Transverse colon (tissue), 4 donors: ENCODE data around the gene DIPK1A. TPM values are rescaled to one million over a fixed set of nuclear protein-coding genes. Genes with fewer than 3 reads are reported as not detected.
"Not testable (repeated sequence)": the region's sequence is repeated elsewhere in the genome, so short reads cannot be mapped to it uniquely, and the experiment has no call there.

ENCODE experiments used
- DNase-seq: peaks from one replicate; pipeline ENCODE4 v3.0.0-alpha.2; 2019
- H3K27ac ChIP-seq, 4 donors: fragments of 200-600 bp; sonication (generic); 2 replicates each; pipeline ENCODE4 v1.5.1; 2016 to 2018; ENCODE audit warnings: inconsistent platforms in 4 of 4
- H3K27me3 ChIP-seq: fragments of 200-600 bp; sonication (generic); 2 replicates; pipeline ENCODE4 v1.5.1; 2017; ENCODE audit warnings: inconsistent platforms
- H3K36me3 ChIP-seq, 4 donors: fragments of 200-600 bp; sonication (generic); 2 replicates each; pipeline ENCODE4 v1.5.1; 2017 to 2019; ENCODE audit warnings: inconsistent platforms in 4 of 4
- H3K4me1 ChIP-seq, 4 donors: fragments of 200-600 bp; sonication (generic); 2 replicates each; pipeline ENCODE4 v1.5.1; 2017 to 2020; ENCODE audit warnings: inconsistent platforms in 4 of 4
- H3K4me3 ChIP-seq, 4 donors: fragments of 200-600 bp; sonication (generic); 1 replicate in 1 of 4; 2 replicates in 3 of 4; pipeline versions ENCODE4 v1.5.1 to v1.6.1; 2017 to 2019; ENCODE audit warnings: inconsistent platforms in 4 of 4
- H3K9me3 ChIP-seq, 2 donors: fragments of 200-600 bp; sonication (generic); 2 replicates each; pipeline ENCODE4 v1.5.1; 2017 to 2019; ENCODE audit warnings: inconsistent platforms in 2 of 2
- EP300 ChIP-seq: sonication (generic); formaldehyde crosslinking; IDR thresholded peaks from one replicate; pipeline ENCODE4 v1.6.1; 2017; ENCODE audit warnings: antibody characterized with exemption, low read depth
- POLR2A ChIP-seq: fragments of 450-650 bp; IDR thresholded peaks from one replicate; pipeline ENCODE4 v1.6.1; 2016; ENCODE audit warnings: antibody characterized with exemption, mild to moderate bottlenecking, moderate library complexity
- POLR2AphosphoS5 ChIP-seq, 3 donors: sonication (generic); formaldehyde crosslinking; IDR thresholded peaks; one replicate each; pipeline ENCODE4 v1.6.1; 2016; ENCODE audit warnings: antibody characterized with exemption in 3 of 3
- WGBS, 2 donors: methylation state at CpG; one replicate each; pipeline ENCODE4 v1.1.5; 2018; ENCODE audit warnings: low coverage in 1 of 2; 5-methylcytosine and 5-hydroxymethylcytosine counted together
- in situ Hi-C, 4 donors: fragments of 200-750 bp; cut with MboI; loops; one replicate each; pipeline versions ENCODE4 v1.15.0 to v1.15.1; 2017; ENCODE audit warnings: low sequenced_read_pairs in 3 of 4, low pct_ligation_motif_present in 1 of 4, low pct_unique_long_range_greater_than_20kb in 1 of 4
- intact Hi-C: fragments of 100-400 bp; cut with DNase I; formaldehyde crosslinking; loops from one replicate; pipeline ENCODE4 v1.15.1; 2023; ENCODE audit warnings: low total_unique reads
- total RNA-seq, 4 donors: library from RNA; depleted of rRNA; stranded (reverse); fragments of >200 nt; gene quantifications; one replicate each; pipeline ENCODE4 v1.1.0, GENCODE V29; 2016
- TF ChIP-seq, protein P1 (sequence below), 5 experiments: fragments of 200-600 bp in 3 of 5; fragments of 450-650 bp in 2 of 5; sonication (generic) in 3 of 5; IDR thresholded peaks; 1 replicate in 2 of 5; 2 replicates in 3 of 5; pipeline ENCODE4 v1.5.1; 2016 to 2017; ENCODE audit warnings: antibody characterized with exemption in 5 of 5, inconsistent platforms in 3 of 5, mild to moderate bottlenecking in 2 of 5, moderate library complexity in 1 of 5

The DIPK1A gene
- total RNA-seq, 4 donors from 2014 or later = 6.0 to 17.9 (median 11.2) TPM

DNA sequence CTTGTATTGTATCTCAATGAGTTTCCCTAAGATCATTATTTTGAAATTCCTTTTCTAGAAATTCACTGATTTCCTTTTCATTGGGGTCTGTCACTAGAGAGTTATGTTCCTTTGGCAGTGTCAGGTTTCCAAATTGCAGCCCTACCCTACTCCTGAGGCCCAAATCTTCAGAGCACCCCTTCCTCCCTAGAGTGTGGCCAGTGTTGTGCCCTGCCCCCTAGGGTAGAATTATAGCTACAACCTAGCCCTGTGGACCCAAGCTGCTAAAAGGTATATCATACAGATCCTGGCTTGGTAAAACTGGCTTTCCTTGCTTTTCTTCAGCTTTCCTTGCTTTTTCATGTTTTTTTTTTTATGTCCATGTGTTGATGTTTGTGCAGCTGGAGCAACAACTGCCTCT, 60.7 kb downstream of the DIPK1A start:
- DNase-seq = no peak
- in situ Hi-C loops = no loop called here
- Histone ChIP-seq H3K27ac (no peak overlapping the region), H3K27me3 (no peaks in the 10 kb centered on the region), H3K9me3 (no peaks in the 10 kb centered on the region), H3K4me3 (no peak overlapping the region), H3K4me1 (no peaks in the 10 kb centered on the region), H3K36me3 (no peaks in the 10 kb centered on the region)
- TF ChIP-seq EP300 (no peak), POLR2AphosphoS5 (IDR thresholded peaks at IDR 0.05) (no peak), POLR2A (no peak)
- TF ChIP-seq, protein P1, sequence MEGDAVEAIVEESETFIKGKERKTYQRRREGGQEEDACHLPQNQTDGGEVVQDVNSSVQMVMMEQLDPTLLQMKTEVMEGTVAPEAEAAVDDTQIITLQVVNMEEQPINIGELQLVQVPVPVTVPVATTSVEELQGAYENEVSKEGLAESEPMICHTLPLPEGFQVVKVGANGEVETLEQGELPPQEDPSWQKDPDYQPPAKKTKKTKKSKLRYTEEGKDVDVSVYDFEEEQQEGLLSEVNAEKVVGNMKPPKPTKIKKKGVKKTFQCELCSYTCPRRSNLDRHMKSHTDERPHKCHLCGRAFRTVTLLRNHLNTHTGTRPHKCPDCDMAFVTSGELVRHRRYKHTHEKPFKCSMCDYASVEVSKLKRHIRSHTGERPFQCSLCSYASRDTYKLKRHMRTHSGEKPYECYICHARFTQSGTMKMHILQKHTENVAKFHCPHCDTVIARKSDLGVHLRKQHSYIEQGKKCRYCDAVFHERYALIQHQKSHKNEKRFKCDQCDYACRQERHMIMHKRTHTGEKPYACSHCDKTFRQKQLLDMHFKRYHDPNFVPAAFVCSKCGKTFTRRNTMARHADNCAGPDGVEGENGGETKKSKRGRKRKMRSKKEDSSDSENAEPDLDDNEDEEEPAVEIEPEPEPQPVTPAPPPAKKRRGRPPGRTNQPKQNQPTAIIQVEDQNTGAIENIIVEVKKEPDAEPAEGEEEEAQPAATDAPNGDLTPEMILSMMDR (IDR thresholded peaks at IDR 0.05) = no peak
- intact Hi-C loops = no loop called here

GRCh38 chr1:92899780-92900179, 61.5 kb downstream of the DIPK1A start:
- TF ChIP-seq POLR2AphosphoS5 (IDR thresholded peaks at IDR 0.05) (no peak), EP300 (no peak), POLR2A (no peak)
- TF ChIP-seq, protein P1 (IDR thresholded peaks at IDR 0.05) = no peak
- intact Hi-C loops = no loop called here
- no peak overlapping the region for H3K4me3 ChIP-seq

GRCh38 chr1:92898053-92898452, 63.2 kb downstream of the DIPK1A start:
- H3K4me1 ChIP-seq, H3K36me3 ChIP-seq, intact Hi-C loops, H3K27ac ChIP-seq, H3K4me3 ChIP-seq, DNase-seq, H3K9me3 ChIP-seq, in situ Hi-C loops, H3K27me3 ChIP-seq: not testable (repeated sequence)
- 74% methylated on average over 2 of the region's 2 CpGs; no CpG with 5 or more reads in 1 of the 2 donors for WGBS, 2 donors

More at GRCh38 chr1:92899780-92900179, 61.5 kb downstream of the DIPK1A start:
- no peaks in the 10 kb centered on the region for H3K36me3 ChIP-seq
- no peak overlapping the region for H3K27ac ChIP-seq
- in situ Hi-C loops = no loop called here
- no peaks in the 10 kb centered on the region for H3K9me3 ChIP-seq
- no peak for DNase-seq
- no peaks in the 10 kb centered on the region for H3K27me3 ChIP-seq
- H3K4me1 ChIP-seq = no peaks in the 10 kb centered on the region

- intact Hi-C loops = no loop called here
These were observed 73.8 kb downstream of the DIPK1A start for GRCh38 chr1:92887465-92887864.

More at GRCh38 chr1:92887465-92887864, 73.8 kb downstream of the DIPK1A start:
- no peaks in the 10 kb centered on the region for H3K27me3 ChIP-seq
- no peak overlapping the region for H3K27ac ChIP-seq
- H3K4me1 ChIP-seq = peaks cover 0 to 15% (median 3%) of the 10 kb centered on the region in 4 donors
- DNase-seq = no peak
- no peaks in the 10 kb centered on the region for H3K36me3 ChIP-seq
- in situ Hi-C loops = no loop called here
- no peak overlapping the region for H3K4me3 ChIP-seq
- no peaks in the 10 kb centered on the region for H3K9me3 ChIP-seq
- 90 to 100% methylated on average over 2 of the region's 2 CpGs for whole genome bisulfite sequencing, 2 donors
- TF ChIP-seq POLR2A (no peak), EP300 (no peak), POLR2AphosphoS5 (IDR thresholded peaks at IDR 0.05) (no peak)
- TF ChIP-seq, protein P1 (IDR thresholded peaks at IDR 0.05) = no peak
